Measurements from ENCODE around the gene ITPR1. TPM values are rescaled to one million over a fixed set of nuclear protein-coding genes. Genes with fewer than 3 reads are reported as not detected.

The ITPR1 gene
- total and polyA plus RNA-seq, 2 experiments from 2014 or later, result 6.8 to 21.0 TPM

DNA sequence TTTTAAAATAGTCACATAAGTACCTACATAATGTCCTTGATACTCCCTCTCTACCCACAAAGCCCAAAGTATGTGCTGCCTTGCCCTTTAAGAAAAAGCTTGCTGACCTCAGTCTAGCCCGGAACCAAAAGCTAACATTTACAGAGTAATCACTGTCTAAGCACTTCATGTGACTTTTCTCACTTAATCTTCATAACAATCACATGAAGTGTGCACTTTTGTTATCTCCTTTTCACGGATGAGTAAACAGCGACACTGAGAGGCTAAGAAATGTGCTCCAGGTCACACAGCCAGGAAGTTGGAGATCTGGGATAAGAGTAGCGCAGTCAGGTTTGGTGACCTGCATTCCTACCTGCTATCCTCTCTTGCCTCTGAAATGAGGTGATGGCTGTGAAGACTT, 194.0 kb downstream of the ITPR1 start (continued):
- TF ChIP-seq, protein P1, sequence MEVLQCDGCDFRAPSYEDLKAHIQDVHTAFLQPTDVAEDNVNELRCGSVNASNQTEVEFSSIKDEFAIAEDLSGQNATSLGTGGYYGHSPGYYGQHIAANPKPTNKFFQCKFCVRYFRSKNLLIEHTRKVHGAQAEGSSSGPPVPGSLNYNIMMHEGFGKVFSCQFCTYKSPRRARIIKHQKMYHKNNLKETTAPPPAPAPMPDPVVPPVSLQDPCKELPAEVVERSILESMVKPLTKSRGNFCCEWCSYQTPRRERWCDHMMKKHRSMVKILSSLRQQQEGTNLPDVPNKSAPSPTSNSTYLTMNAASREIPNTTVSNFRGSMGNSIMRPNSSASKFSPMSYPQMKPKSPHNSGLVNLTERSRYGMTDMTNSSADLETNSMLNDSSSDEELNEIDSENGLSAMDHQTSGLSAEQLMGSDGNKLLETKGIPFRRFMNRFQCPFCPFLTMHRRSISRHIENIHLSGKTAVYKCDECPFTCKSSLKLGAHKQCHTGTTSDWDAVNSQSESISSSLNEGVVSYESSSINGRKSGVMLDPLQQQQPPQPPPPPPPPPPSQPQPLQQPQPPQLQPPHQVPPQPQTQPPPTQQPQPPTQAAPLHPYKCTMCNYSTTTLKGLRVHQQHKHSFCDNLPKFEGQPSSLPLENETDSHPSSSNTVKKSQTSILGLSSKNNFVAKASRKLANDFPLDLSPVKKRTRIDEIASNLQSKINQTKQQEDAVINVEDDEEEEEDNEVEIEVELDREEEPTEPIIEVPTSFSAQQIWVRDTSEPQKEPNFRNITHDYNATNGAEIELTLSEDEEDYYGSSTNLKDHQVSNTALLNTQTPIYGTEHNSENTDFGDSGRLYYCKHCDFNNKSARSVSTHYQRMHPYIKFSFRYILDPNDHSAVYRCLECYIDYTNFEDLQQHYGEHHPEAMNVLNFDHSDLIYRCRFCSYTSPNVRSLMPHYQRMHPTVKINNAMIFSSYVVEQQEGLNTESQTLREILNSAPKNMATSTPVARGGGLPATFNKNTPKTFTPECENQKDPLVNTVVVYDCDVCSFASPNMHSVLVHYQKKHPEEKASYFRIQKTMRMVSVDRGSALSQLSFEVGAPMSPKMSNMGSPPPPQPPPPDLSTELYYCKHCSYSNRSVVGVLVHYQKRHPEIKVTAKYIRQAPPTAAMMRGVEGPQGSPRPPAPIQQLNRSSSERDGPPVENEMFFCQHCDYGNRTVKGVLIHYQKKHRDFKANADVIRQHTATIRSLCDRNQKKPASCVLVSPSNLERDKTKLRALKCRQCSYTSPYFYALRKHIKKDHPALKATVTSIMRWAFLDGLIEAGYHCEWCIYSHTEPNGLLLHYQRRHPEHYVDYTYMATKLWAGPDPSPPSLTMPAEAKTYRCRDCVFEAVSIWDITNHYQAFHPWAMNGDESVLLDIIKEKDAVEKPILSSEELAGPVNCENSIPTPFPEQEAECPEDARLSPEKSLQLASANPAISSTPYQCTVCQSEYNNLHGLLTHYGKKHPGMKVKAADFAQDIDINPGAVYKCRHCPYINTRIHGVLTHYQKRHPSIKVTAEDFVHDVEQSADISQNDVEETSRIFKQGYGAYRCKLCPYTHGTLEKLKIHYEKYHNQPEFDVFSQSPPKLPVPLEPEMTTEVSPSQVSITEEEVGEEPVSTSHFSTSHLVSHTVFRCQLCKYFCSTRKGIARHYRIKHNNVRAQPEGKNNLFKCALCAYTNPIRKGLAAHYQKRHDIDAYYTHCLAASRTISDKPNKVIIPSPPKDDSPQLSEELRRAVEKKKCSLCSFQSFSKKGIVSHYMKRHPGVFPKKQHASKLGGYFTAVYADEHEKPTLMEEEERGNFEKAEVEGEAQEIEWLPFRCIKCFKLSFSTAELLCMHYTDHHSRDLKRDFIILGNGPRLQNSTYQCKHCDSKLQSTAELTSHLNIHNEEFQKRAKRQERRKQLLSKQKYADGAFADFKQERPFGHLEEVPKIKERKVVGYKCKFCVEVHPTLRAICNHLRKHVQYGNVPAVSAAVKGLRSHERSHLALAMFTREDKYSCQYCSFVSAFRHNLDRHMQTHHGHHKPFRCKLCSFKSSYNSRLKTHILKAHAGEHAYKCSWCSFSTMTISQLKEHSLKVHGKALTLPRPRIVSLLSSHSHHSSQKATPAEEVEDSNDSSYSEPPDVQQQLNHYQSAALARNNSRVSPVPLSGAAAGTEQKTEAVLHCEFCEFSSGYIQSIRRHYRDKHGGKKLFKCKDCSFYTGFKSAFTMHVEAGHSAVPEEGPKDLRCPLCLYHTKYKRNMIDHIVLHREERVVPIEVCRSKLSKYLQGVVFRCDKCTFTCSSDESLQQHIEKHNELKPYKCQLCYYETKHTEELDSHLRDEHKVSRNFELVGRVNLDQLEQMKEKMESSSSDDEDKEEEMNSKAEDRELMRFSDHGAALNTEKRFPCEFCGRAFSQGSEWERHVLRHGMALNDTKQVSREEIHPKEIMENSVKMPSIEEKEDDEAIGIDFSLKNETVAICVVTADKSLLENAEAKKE (CRISPR knock-in tag; IDR thresholded peaks at IDR 0.05), result no peak
- TF ChIP-seq EZH2 (IDR thresholded peaks at IDR 0.05; ENCODE audit: low read depth, unreplicated experiment), result no peak
- TF ChIP-seq EZH2phosphoT487 (IDR thresholded peaks at IDR 0.05; ENCODE audit: unreplicated experiment), result no peak
- TF ChIP-seq, protein P2, sequence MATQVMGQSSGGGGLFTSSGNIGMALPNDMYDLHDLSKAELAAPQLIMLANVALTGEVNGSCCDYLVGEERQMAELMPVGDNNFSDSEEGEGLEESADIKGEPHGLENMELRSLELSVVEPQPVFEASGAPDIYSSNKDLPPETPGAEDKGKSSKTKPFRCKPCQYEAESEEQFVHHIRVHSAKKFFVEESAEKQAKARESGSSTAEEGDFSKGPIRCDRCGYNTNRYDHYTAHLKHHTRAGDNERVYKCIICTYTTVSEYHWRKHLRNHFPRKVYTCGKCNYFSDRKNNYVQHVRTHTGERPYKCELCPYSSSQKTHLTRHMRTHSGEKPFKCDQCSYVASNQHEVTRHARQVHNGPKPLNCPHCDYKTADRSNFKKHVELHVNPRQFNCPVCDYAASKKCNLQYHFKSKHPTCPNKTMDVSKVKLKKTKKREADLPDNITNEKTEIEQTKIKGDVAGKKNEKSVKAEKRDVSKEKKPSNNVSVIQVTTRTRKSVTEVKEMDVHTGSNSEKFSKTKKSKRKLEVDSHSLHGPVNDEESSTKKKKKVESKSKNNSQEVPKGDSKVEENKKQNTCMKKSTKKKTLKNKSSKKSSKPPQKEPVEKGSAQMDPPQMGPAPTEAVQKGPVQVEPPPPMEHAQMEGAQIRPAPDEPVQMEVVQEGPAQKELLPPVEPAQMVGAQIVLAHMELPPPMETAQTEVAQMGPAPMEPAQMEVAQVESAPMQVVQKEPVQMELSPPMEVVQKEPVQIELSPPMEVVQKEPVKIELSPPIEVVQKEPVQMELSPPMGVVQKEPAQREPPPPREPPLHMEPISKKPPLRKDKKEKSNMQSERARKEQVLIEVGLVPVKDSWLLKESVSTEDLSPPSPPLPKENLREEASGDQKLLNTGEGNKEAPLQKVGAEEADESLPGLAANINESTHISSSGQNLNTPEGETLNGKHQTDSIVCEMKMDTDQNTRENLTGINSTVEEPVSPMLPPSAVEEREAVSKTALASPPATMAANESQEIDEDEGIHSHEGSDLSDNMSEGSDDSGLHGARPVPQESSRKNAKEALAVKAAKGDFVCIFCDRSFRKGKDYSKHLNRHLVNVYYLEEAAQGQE (IDR thresholded peaks at IDR 0.05; ENCODE audit: unreplicated experiment), result no peak
- TF ChIP-seq, protein P3, sequence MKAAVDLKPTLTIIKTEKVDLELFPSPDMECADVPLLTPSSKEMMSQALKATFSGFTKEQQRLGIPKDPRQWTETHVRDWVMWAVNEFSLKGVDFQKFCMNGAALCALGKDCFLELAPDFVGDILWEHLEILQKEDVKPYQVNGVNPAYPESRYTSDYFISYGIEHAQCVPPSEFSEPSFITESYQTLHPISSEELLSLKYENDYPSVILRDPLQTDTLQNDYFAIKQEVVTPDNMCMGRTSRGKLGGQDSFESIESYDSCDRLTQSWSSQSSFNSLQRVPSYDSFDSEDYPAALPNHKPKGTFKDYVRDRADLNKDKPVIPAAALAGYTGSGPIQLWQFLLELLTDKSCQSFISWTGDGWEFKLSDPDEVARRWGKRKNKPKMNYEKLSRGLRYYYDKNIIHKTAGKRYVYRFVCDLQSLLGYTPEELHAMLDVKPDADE (IDR thresholded peaks at IDR 0.05), result no peak

All from GM23338 (cell line).